Stomach (tissue), 9 donors: ENCODE data around the gene KNG1. TPM values are rescaled to one million over a fixed set of nuclear protein-coding genes. Genes with fewer than 3 reads are reported as not detected.

ENCODE experiments used
- DNase-seq, 2 donors: peaks; one replicate each; pipeline versions ENCODE4 v3.0.0 to v3.0.0-alpha.2; 2013 to 2019
- H3K27ac ChIP-seq, 5 donors: fragments of 200-600 bp in 4 of 5; sonication (generic) in 4 of 5; one replicate each; pipeline ENCODE4 v1.5.1; 2013 to 2019; ENCODE audit warnings: mild to moderate bottlenecking in 1 of 5, moderate library complexity in 1 of 5
- H3K27me3 ChIP-seq, 3 donors: fragments of 200-600 bp; sonication (generic); one replicate each; pipeline ENCODE4 v1.5.1; 2017 to 2019; ENCODE audit warnings: mixed run types in 1 of 3
- H3K36me3 ChIP-seq, 4 donors: fragments of 200-600 bp; sonication (generic); 1 replicate in 3 of 4; 2 replicates in 1 of 4; pipeline ENCODE4 v1.5.1; 2016 to 2019
- H3K4me1 ChIP-seq, 4 donors: fragments of 200-600 bp; sonication (generic); one replicate each; pipeline ENCODE4 v1.5.1; 2016 to 2019
- H3K4me3 ChIP-seq, 4 donors: fragments of 200-600 bp; sonication (generic) in 3 of 4; one replicate each; pipeline ENCODE4 v1.5.1; 2016 to 2019; ENCODE audit warnings: mild to moderate bottlenecking in 1 of 4
- H3K9me3 ChIP-seq, 4 donors: fragments of 200-600 bp; sonication (generic); one replicate each; pipeline ENCODE4 v1.5.1; 2016 to 2019
- EP300 ChIP-seq: sonication (generic); formaldehyde crosslinking; IDR thresholded peaks from one replicate; pipeline ENCODE4 v1.6.1; 2017; ENCODE audit warnings: antibody characterized with exemption
- POLR2A ChIP-seq, 4 donors: fragments of 450-650 bp; IDR thresholded peaks; one replicate each; pipeline ENCODE4 v1.6.1; 2016; ENCODE audit warnings: antibody characterized with exemption in 4 of 4, control low read depth in 2 of 4, mild to moderate bottlenecking in 1 of 4, moderate library complexity in 1 of 4
- POLR2AphosphoS5 ChIP-seq, 3 donors: sonication (generic); formaldehyde crosslinking; IDR thresholded peaks; one replicate each; pipeline ENCODE4 v1.6.1; 2016; ENCODE audit warnings: antibody characterized with exemption in 3 of 3
- WGBS, 5 donors: extraction: QIAGEN DNeasy Blood & Tissue Kit in 3 of 5; methylation state at CpG; one replicate each; pipeline versions ENCODE4 v1.1.5 to v1.1.7; 2013 to 2018; 5-methylcytosine and 5-hydroxymethylcytosine counted together
- intact Hi-C: fragments of 100-400 bp; cut with DNase I; formaldehyde crosslinking; loops from one replicate; pipeline ENCODE4 v1.15.1; 2023; ENCODE audit warnings: low total_unique reads
- polyA plus RNA-seq, 3 donors: library from polyadenylated mRNA; stranded (reverse); fragments of 200-250 nt; gene quantifications; one replicate each; pipeline ENCODE4 v1.2.3, GENCODE V29; 2013
- total RNA-seq, 5 donors: library from RNA; depleted of rRNA; stranded (reverse); fragments of >200 nt; gene quantifications; one replicate each; pipeline versions ENCODE4 v1.1.0 to v1.2.3, GENCODE V29; 2014 to 2016
- TF ChIP-seq, protein P1 (sequence below), 7 experiments: fragments of 450-650 bp in 4 of 7; fragments of 200-600 bp in 3 of 7; sonication (generic) in 3 of 7; IDR thresholded peaks; one replicate each; pipeline ENCODE4 v1.5.1; 2016 to 2019; ENCODE audit warnings: antibody characterized with exemption in 7 of 7, control low read depth in 2 of 7, mild to moderate bottlenecking in 1 of 7
- donor health status: healthy with polysubstance abuse.
- donor health status: Bipolar disorder and iron deficiency.
- donor health status: healthy.

KNG1 gene
- total and polyA plus RNA-seq, 8 donors, result 0.18 TPM; not detected in 7

DNA sequence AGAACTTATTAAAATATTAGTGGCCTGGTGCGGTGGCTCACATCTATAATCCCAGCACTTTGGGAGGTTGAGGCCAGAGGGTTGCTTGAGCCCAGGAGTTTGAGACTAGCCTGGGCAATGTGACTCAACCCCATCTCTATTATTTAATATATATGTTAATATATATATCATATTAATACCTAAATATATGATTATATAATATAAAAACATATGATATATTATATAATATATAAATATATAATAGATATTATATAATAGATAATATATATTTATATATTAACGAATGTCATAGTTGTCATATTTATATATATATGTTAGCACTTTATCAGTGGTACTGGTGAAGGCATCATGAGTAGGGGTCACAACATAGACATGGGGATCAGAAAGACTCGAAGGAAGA lies 46.1 kb upstream of the KNG1 start:
- no peak for DNase-seq
- Histone ChIP-seq H3K36me3 (no peaks in the 10 kb centered on the region), H3K4me1 (no peaks in the 10 kb centered on the region), H3K9me3 (no peaks in the 10 kb centered on the region), H3K27me3 (peaks cover 0 to 20% (median 2%) of the 10 kb centered on the region in 3 donors), H3K27ac (no peak overlapping the region), H3K4me3 (no peak overlapping the region)
- intact Hi-C loops, result no loop called here
- TF ChIP-seq EP300 (no peak), POLR2A (IDR thresholded peaks at IDR 0.05) (no peak), POLR2AphosphoS5 (IDR thresholded peaks at IDR 0.05) (no peak)
- TF ChIP-seq, protein P1, sequence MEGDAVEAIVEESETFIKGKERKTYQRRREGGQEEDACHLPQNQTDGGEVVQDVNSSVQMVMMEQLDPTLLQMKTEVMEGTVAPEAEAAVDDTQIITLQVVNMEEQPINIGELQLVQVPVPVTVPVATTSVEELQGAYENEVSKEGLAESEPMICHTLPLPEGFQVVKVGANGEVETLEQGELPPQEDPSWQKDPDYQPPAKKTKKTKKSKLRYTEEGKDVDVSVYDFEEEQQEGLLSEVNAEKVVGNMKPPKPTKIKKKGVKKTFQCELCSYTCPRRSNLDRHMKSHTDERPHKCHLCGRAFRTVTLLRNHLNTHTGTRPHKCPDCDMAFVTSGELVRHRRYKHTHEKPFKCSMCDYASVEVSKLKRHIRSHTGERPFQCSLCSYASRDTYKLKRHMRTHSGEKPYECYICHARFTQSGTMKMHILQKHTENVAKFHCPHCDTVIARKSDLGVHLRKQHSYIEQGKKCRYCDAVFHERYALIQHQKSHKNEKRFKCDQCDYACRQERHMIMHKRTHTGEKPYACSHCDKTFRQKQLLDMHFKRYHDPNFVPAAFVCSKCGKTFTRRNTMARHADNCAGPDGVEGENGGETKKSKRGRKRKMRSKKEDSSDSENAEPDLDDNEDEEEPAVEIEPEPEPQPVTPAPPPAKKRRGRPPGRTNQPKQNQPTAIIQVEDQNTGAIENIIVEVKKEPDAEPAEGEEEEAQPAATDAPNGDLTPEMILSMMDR (IDR thresholded peaks at IDR 0.05), result no peak
- 85 to 93% (median 93%) methylated on average over 3 of the region's 3 CpGs for WGBS, 5 donors

DNA sequence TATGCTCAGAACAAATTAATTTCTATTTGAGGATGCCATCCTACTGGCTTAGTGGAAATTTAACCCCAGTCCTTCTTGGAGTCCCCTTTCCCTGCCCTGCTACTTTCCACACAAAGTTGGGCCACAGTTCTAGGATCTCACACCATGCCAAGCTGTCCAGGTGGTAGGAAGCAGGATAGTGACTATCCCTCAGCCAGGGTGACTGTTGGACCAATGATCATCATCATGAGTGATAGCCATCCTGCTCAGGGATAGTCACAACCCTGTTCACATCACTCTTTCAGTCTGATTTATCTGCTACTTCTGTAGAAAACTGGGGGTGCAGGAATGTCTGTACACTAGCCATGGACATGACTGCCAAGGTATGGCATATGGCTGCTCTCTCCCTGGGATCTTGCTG lies 38.6 kb upstream of the KNG1 start:
- Histone ChIP-seq H3K4me3 (no peak overlapping the region), H3K27me3 (peaks cover 0 to 12% (median 5%) of the 10 kb centered on the region in 3 donors), H3K4me1 (no peaks in the 10 kb centered on the region), H3K9me3 (no peaks in the 10 kb centered on the region), H3K27ac (no peak overlapping the region), H3K36me3 (no peaks in the 10 kb centered on the region)
- intact Hi-C loops, result no loop called here
- DNase-seq, result no peak
- TF ChIP-seq POLR2A (IDR thresholded peaks at IDR 0.05), result no peak
- no peak for TF ChIP-seq POLR2AphosphoS5 (IDR thresholded peaks at IDR 0.05)

DNA sequence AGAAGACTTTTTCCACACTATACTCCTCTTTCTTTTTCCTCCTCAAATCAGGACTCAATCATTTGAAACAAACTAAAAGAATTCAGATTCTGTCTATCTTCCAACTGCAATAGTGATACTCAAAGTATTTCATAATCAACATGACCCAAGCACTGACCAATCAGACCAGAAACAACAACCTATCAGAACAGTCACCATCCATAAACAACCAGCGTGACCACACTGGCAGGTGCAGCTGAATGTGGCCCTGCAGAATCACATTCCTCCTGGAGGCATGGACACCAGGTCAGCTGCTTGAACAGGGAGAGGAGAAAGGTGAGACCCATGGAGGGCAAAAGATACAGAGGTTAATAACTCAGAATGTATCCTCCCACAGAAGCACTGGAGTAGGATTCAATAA lies 38.0 kb upstream of the KNG1 start:
- no peak overlapping the region for H3K27ac ChIP-seq
- H3K27me3 ChIP-seq, result peaks cover 0 to 7% (median 5%) of the 10 kb centered on the region in 3 donors
- intact Hi-C loops, result no loop called here
- H3K36me3 ChIP-seq, result no peaks in the 10 kb centered on the region
- TF ChIP-seq, protein P1 (IDR thresholded peaks at IDR 0.05), result no peak
- no peak for TF ChIP-seq POLR2AphosphoS5 (IDR thresholded peaks at IDR 0.05)
- no peak for TF ChIP-seq EP300
- no peak for TF ChIP-seq POLR2A (IDR thresholded peaks at IDR 0.05)
- DNase-seq, result no peak
- WGBS, 5 donors, result 25 to 57% (median 44%) methylated on average over 1 of the region's 1 CpG
- no peaks in the 10 kb centered on the region for H3K9me3 ChIP-seq
- H3K4me1 ChIP-seq, result no peaks in the 10 kb centered on the region
- no peak overlapping the region for H3K4me3 ChIP-seq

DNA sequence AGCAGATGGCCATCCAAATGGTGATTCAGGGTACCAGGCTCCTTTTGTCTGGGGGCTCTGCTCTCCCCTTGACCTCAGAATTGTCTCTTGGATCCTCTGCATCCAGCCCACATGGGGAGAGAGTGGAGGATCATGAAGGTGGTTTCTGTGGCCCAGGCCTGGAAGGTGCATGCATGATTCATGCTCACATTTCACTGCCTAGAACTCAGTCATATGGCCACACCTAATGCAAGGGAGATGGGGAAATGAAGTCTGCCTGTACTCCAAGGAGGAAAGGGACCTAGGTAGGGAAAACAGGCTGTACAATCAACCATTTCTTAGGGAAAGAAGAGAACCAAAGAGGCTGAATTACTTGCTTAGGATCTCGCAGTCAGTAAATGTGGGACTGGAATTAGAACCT lies 36.3 kb upstream of the KNG1 start:
- TF ChIP-seq POLR2AphosphoS5 (IDR thresholded peaks at IDR 0.05) (no peak), EP300 (no peak), POLR2A (IDR thresholded peaks at IDR 0.05) (no peak)
- TF ChIP-seq, protein P1 (IDR thresholded peaks at IDR 0.05), result no peak
- H3K27me3 ChIP-seq, result peaks cover 0 to 7% (median 5%) of the 10 kb centered on the region in 3 donors
- peaks cover 0 to 13% (median 9%) of the 10 kb centered on the region in 4 donors for H3K9me3 ChIP-seq
- no peaks in the 10 kb centered on the region for H3K4me1 ChIP-seq
- no peak for DNase-seq
- no peak overlapping the region for H3K27ac ChIP-seq
- intact Hi-C loops, result no loop called here
- H3K4me3 ChIP-seq, result no peak overlapping the region
- H3K36me3 ChIP-seq, result no peaks in the 10 kb centered on the region
- 88 to 100% (median 97%) methylated on average over 1 of the region's 1 CpG for WGBS, 5 donors

DNA sequence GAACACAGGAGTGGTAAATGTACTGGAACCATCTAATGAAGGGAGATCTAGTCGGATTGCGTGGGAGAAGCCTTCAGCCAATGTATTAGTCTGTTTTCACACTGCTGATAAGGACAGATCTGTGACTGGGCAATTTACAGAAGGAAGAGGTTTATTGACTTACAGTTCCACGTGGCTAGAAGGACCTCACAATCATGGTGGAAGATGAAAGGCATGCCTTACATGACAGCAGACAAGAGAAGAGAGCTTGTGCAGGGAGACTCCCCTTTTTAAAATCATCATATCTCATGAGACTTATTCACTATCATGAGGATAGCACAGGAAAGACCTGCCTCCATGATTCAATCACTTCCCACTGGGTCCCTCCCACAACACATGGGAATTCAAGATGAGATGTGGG lies 34.3 kb upstream of the KNG1 start:
- no peaks in the 10 kb centered on the region for H3K4me1 ChIP-seq
- no peak for DNase-seq
- 38 to 53% (median 46%) methylated on average over 3 of the region's 3 CpGs for WGBS, 5 donors
- peaks cover 0 to 9% (median 0%) of the 10 kb centered on the region in 3 donors for H3K27me3 ChIP-seq
- TF ChIP-seq EP300 (no peak), POLR2A (IDR thresholded peaks at IDR 0.05) (no peak), POLR2AphosphoS5 (IDR thresholded peaks at IDR 0.05) (no peak)
- TF ChIP-seq, protein P1 (IDR thresholded peaks at IDR 0.05), result no peak
- no peak overlapping the region for H3K27ac ChIP-seq
- H3K4me3 ChIP-seq, result no peak overlapping the region
- H3K36me3 ChIP-seq, result no peaks in the 10 kb centered on the region
- intact Hi-C loops, result no loop called here
- H3K9me3 ChIP-seq, result peaks cover 0 to 14% (median 11%) of the 10 kb centered on the region in 4 donors
